ENCODE data around the gene PGLYRP4.

- TF ChIP-seq CTCF (IDR thresholded peaks at IDR 0.05) (no peak), EP300 (IDR thresholded peaks at IDR 0.05) (no peak), POLR2AphosphoS5 (IDR thresholded peaks at IDR 0.05) (no peak)
These were observed 48.6 kb upstream of the PGLYRP4 start for GRCh38 chr1:153397051-153397923.
